Measurements from ENCODE around the gene SCEL. TPM values are rescaled to one million over a fixed set of nuclear protein-coding genes. Genes with fewer than 3 reads are reported as not detected.

The SCEL gene
- total and polyA plus RNA-seq, 2 experiments from 2014 or later: not detected

DNA sequence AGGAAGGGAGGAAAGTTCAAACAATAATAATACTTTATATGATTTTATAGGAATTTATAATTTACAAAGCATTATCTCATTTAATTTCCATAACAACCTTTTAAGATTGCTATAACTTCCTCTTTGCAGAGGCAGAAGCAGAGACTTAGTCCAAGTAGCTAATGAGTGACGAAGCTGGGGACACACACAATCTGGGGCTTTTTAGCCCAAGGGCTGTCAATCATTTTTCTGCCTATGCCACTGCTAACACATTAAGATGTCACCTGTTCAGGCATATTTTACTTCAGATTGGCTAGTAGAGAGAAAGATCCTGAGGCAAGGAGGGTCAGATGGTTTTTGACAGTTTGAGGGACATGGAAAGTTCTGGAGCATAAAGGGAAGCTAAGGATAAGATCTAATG, 12.6 kb downstream of the SCEL start:
- H3K36me3 Mint-ChIP-seq (ENCODE audit: low read depth): no peaks in the 10 kb centered on the region
- Histone ChIP-seq H3K27ac (ENCODE audit: low read depth) (no peak overlapping the region), H3K9me2 (ENCODE audit: insufficient read depth) (no peaks in the 10 kb centered on the region), H2AFZ (no peak overlapping the region), H3F3A (replicated peaks; ENCODE audit: low read depth) (no peaks in the 10 kb centered on the region), H3K27me3 (ENCODE audit: insufficient read depth) (no peaks in the 10 kb centered on the region), H3K4me1 (ENCODE audit: insufficient read depth) (no peaks in the 10 kb centered on the region), H3K79me2 (replicated peaks; ENCODE audit: insufficient read depth) (no peaks in the 10 kb centered on the region), H3K36me3 (ENCODE audit: insufficient read depth) (no peaks in the 10 kb centered on the region), H3K4me3 (no peak overlapping the region), H4K20me1 (replicated peaks; ENCODE audit: insufficient read depth) (no peaks in the 10 kb centered on the region), H3K4me2 (no peak overlapping the region)
- no peak for ATAC-seq
- no peak for TF ChIP-seq CTCF (conservative IDR thresholded peaks at IDR 0.05; ENCODE audit: low read depth in 2 of 2)
- no peak for TF ChIP-seq JUNB (IDR thresholded peaks at IDR 0.05; ENCODE audit: unreplicated experiment)
- TF ChIP-seq NANOG (IDR thresholded peaks at IDR 0.05; ENCODE audit: borderline replicate concordance): no peak
- TF ChIP-seq ETS1 (IDR thresholded peaks at IDR 0.05): no peak
- no peak for TF ChIP-seq ZNF114 (CRISPR knock-in tag; IDR thresholded peaks at IDR 0.05)
- TF ChIP-seq, protein P1, sequence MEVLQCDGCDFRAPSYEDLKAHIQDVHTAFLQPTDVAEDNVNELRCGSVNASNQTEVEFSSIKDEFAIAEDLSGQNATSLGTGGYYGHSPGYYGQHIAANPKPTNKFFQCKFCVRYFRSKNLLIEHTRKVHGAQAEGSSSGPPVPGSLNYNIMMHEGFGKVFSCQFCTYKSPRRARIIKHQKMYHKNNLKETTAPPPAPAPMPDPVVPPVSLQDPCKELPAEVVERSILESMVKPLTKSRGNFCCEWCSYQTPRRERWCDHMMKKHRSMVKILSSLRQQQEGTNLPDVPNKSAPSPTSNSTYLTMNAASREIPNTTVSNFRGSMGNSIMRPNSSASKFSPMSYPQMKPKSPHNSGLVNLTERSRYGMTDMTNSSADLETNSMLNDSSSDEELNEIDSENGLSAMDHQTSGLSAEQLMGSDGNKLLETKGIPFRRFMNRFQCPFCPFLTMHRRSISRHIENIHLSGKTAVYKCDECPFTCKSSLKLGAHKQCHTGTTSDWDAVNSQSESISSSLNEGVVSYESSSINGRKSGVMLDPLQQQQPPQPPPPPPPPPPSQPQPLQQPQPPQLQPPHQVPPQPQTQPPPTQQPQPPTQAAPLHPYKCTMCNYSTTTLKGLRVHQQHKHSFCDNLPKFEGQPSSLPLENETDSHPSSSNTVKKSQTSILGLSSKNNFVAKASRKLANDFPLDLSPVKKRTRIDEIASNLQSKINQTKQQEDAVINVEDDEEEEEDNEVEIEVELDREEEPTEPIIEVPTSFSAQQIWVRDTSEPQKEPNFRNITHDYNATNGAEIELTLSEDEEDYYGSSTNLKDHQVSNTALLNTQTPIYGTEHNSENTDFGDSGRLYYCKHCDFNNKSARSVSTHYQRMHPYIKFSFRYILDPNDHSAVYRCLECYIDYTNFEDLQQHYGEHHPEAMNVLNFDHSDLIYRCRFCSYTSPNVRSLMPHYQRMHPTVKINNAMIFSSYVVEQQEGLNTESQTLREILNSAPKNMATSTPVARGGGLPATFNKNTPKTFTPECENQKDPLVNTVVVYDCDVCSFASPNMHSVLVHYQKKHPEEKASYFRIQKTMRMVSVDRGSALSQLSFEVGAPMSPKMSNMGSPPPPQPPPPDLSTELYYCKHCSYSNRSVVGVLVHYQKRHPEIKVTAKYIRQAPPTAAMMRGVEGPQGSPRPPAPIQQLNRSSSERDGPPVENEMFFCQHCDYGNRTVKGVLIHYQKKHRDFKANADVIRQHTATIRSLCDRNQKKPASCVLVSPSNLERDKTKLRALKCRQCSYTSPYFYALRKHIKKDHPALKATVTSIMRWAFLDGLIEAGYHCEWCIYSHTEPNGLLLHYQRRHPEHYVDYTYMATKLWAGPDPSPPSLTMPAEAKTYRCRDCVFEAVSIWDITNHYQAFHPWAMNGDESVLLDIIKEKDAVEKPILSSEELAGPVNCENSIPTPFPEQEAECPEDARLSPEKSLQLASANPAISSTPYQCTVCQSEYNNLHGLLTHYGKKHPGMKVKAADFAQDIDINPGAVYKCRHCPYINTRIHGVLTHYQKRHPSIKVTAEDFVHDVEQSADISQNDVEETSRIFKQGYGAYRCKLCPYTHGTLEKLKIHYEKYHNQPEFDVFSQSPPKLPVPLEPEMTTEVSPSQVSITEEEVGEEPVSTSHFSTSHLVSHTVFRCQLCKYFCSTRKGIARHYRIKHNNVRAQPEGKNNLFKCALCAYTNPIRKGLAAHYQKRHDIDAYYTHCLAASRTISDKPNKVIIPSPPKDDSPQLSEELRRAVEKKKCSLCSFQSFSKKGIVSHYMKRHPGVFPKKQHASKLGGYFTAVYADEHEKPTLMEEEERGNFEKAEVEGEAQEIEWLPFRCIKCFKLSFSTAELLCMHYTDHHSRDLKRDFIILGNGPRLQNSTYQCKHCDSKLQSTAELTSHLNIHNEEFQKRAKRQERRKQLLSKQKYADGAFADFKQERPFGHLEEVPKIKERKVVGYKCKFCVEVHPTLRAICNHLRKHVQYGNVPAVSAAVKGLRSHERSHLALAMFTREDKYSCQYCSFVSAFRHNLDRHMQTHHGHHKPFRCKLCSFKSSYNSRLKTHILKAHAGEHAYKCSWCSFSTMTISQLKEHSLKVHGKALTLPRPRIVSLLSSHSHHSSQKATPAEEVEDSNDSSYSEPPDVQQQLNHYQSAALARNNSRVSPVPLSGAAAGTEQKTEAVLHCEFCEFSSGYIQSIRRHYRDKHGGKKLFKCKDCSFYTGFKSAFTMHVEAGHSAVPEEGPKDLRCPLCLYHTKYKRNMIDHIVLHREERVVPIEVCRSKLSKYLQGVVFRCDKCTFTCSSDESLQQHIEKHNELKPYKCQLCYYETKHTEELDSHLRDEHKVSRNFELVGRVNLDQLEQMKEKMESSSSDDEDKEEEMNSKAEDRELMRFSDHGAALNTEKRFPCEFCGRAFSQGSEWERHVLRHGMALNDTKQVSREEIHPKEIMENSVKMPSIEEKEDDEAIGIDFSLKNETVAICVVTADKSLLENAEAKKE (CRISPR knock-in tag; IDR thresholded peaks at IDR 0.05): no peak
- no peak for TF ChIP-seq CREB1 (CRISPR knock-in tag; IDR thresholded peaks at IDR 0.05; ENCODE audit: low read depth)
- TF ChIP-seq STAT1 (IDR thresholded peaks at IDR 0.05; ENCODE audit: unreplicated experiment): no peak
- TF ChIP-seq EZH2 (IDR thresholded peaks at IDR 0.05; ENCODE audit: low read depth, unreplicated experiment): no peak
- TF ChIP-seq, protein P2, sequence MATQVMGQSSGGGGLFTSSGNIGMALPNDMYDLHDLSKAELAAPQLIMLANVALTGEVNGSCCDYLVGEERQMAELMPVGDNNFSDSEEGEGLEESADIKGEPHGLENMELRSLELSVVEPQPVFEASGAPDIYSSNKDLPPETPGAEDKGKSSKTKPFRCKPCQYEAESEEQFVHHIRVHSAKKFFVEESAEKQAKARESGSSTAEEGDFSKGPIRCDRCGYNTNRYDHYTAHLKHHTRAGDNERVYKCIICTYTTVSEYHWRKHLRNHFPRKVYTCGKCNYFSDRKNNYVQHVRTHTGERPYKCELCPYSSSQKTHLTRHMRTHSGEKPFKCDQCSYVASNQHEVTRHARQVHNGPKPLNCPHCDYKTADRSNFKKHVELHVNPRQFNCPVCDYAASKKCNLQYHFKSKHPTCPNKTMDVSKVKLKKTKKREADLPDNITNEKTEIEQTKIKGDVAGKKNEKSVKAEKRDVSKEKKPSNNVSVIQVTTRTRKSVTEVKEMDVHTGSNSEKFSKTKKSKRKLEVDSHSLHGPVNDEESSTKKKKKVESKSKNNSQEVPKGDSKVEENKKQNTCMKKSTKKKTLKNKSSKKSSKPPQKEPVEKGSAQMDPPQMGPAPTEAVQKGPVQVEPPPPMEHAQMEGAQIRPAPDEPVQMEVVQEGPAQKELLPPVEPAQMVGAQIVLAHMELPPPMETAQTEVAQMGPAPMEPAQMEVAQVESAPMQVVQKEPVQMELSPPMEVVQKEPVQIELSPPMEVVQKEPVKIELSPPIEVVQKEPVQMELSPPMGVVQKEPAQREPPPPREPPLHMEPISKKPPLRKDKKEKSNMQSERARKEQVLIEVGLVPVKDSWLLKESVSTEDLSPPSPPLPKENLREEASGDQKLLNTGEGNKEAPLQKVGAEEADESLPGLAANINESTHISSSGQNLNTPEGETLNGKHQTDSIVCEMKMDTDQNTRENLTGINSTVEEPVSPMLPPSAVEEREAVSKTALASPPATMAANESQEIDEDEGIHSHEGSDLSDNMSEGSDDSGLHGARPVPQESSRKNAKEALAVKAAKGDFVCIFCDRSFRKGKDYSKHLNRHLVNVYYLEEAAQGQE (IDR thresholded peaks at IDR 0.05; ENCODE audit: unreplicated experiment): no peak
- no peak for TF ChIP-seq POLR2AphosphoS5 (IDR thresholded peaks at IDR 0.05; ENCODE audit: low read depth)
- no peak for DNase-seq (ENCODE audit: low spot score)
- H3K4me1 Mint-ChIP-seq: peaks cover 5% of the 10 kb centered on the region
- H3K27me3 Mint-ChIP-seq (ENCODE audit: insufficient read depth, low read depth, poor library complexity): no peaks in the 10 kb centered on the region
- H3K27ac Mint-ChIP-seq: no peak overlapping the region
- no peaks in the 10 kb centered on the region for H3K9me3 Mint-ChIP-seq
- no peak overlapping the region for H3K4me3 Mint-ChIP-seq
